ENCODE data around the gene CHTF18. TPM values are rescaled to one million over a fixed set of nuclear protein-coding genes. Genes with fewer than 3 reads are reported as not detected.

Gene CHTF18
- total and polyA plus RNA-seq, 2 experiments from 2014 or later, result 9.7 to 18.1 TPM

- H3K4me3 ChIP-seq, result no peak overlapping the region
- peaks cover 4% of the 10 kb centered on the region for H3K4me1 ChIP-seq (ENCODE audit: insufficient read depth)
- H3K27me3 ChIP-seq, result peaks cover 7% of the 10 kb centered on the region
- TF ChIP-seq EZH2phosphoT487 (IDR thresholded peaks at IDR 0.05; ENCODE audit: low read depth, severe bottlenecking, unreplicated experiment) (no peak), EZH2 (IDR thresholded peaks at IDR 0.05; ENCODE audit: borderline replicate concordance) (peak; percentile 37)
- TF ChIP-seq, protein P1, sequence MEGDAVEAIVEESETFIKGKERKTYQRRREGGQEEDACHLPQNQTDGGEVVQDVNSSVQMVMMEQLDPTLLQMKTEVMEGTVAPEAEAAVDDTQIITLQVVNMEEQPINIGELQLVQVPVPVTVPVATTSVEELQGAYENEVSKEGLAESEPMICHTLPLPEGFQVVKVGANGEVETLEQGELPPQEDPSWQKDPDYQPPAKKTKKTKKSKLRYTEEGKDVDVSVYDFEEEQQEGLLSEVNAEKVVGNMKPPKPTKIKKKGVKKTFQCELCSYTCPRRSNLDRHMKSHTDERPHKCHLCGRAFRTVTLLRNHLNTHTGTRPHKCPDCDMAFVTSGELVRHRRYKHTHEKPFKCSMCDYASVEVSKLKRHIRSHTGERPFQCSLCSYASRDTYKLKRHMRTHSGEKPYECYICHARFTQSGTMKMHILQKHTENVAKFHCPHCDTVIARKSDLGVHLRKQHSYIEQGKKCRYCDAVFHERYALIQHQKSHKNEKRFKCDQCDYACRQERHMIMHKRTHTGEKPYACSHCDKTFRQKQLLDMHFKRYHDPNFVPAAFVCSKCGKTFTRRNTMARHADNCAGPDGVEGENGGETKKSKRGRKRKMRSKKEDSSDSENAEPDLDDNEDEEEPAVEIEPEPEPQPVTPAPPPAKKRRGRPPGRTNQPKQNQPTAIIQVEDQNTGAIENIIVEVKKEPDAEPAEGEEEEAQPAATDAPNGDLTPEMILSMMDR (IDR thresholded peaks at IDR 0.05; ENCODE audit: poor library complexity), result peak; percentile 82
- peaks cover 3% of the 10 kb centered on the region for H3K79me2 ChIP-seq
- H3K9me2 ChIP-seq (replicated peaks; ENCODE audit: insufficient read depth), result no peaks in the 10 kb centered on the region
- peak; percentile 76 for DNase-seq (ENCODE audit: low spot score)
- no peak overlapping the region for H3K27ac ChIP-seq
- H4K20me1 ChIP-seq (ENCODE audit: insufficient read depth, poor library complexity, severe bottlenecking), result no peaks in the 10 kb centered on the region
- H3K4me2 ChIP-seq, result peak overlapping the region; percentile 85
- WGBS (ENCODE audit: low lambda C conversion rate, missing lambda C conversion rate), result 23% methylated on average over 47 of the region's 67 CpGs
- H2AFZ ChIP-seq, result no peak overlapping the region
- H3K9me3 ChIP-seq (ENCODE audit: low read depth), result no peaks in the 10 kb centered on the region
- no peaks in the 10 kb centered on the region for H3K36me3 ChIP-seq (replicated peaks; ENCODE audit: insufficient read depth, low read depth)
Observed at GRCh38 chr16:813204-813915, 24.9 kb downstream of the CHTF18 start.

- TF ChIP-seq EZH2 (IDR thresholded peaks at IDR 0.05; ENCODE audit: borderline replicate concordance) (no peak), EZH2phosphoT487 (IDR thresholded peaks at IDR 0.05; ENCODE audit: low read depth, severe bottlenecking, unreplicated experiment) (no peak)
- TF ChIP-seq, protein P1 (IDR thresholded peaks at IDR 0.05; ENCODE audit: poor library complexity), result no peak
- H3K9me3 ChIP-seq (ENCODE audit: low read depth), result no peaks in the 10 kb centered on the region
- no peak overlapping the region for H3K27ac ChIP-seq
- H3K9me2 ChIP-seq (replicated peaks; ENCODE audit: insufficient read depth), result no peaks in the 10 kb centered on the region
- peaks cover 4% of the 10 kb centered on the region for H3K4me1 ChIP-seq (ENCODE audit: insufficient read depth)
- H3K36me3 ChIP-seq (replicated peaks; ENCODE audit: insufficient read depth, low read depth), result no peaks in the 10 kb centered on the region
- no peaks in the 10 kb centered on the region for H3K79me2 ChIP-seq
- H4K20me1 ChIP-seq (ENCODE audit: insufficient read depth, poor library complexity, severe bottlenecking), result no peaks in the 10 kb centered on the region
- peaks cover 7% of the 10 kb centered on the region for H3K27me3 ChIP-seq
- H3K4me2 ChIP-seq, result peak overlapping the region; percentile 85
- no peak for DNase-seq (ENCODE audit: low spot score)
- no peak overlapping the region for H3K4me3 ChIP-seq
- WGBS (ENCODE audit: low lambda C conversion rate, missing lambda C conversion rate), result 62% methylated on average over 22 of the region's 22 CpGs
- no peak overlapping the region for H2AFZ ChIP-seq
Observed at GRCh38 chr16:813916-814412, 25.5 kb downstream of the CHTF18 start.

DNA sequence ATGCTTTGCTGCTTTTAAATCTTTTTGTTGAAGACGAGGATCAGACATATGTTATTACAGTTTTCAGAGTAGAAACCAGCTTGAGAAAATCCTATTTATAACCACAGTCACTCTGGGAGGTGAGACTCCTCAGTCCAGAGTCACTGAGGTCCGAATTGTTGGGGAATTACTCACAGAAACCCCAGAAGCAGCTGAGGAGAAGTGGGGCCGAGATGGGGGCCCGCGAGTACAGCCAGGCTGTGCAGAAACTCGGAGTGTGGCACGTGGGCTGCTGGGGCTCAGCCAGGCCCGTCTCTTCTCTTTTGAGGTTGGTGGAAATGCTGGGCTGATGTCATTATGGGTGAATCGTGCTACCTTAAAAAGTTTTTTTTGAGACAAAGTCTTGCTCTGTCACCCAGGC is 26.6 kb downstream of the CHTF18 start:
- no peak for DNase-seq (ENCODE audit: low spot score)
- no peak overlapping the region for H2AFZ ChIP-seq
- no peak overlapping the region for H3K27ac ChIP-seq
- H3K4me3 ChIP-seq, result no peak overlapping the region
- no peak overlapping the region for H3K4me2 ChIP-seq
- H4K20me1 ChIP-seq (ENCODE audit: insufficient read depth, poor library complexity, severe bottlenecking), result no peaks in the 10 kb centered on the region
- H3K9me3 ChIP-seq (ENCODE audit: low read depth), result no peaks in the 10 kb centered on the region
- H3K79me2 ChIP-seq, result no peaks in the 10 kb centered on the region
- no peaks in the 10 kb centered on the region for H3K36me3 ChIP-seq (replicated peaks; ENCODE audit: insufficient read depth, low read depth)
- TF ChIP-seq EZH2phosphoT487 (IDR thresholded peaks at IDR 0.05; ENCODE audit: low read depth, severe bottlenecking, unreplicated experiment), result no peak
- TF ChIP-seq EZH2 (IDR thresholded peaks at IDR 0.05; ENCODE audit: borderline replicate concordance), result no peak
- TF ChIP-seq, protein P1 (IDR thresholded peaks at IDR 0.05; ENCODE audit: poor library complexity), result no peak
- peaks cover 7% of the 10 kb centered on the region for H3K27me3 ChIP-seq
- 85% methylated on average over 9 of the region's 9 CpGs for WGBS (ENCODE audit: low lambda C conversion rate, missing lambda C conversion rate)
- H3K9me2 ChIP-seq (replicated peaks; ENCODE audit: insufficient read depth), result no peaks in the 10 kb centered on the region
- peaks cover 4% of the 10 kb centered on the region for H3K4me1 ChIP-seq (ENCODE audit: insufficient read depth)
